Suppressor macrophage treated with lipopolysaccharide for 1 hour (primary cell): ENCODE measurements around the gene ZDHHC12.

Experiments
- DNase-seq, 3 donors: peaks; one replicate each; pipeline ENCODE4 v3.0.0-alpha.2; 2020 to 2022

ZDHHC12 gene

DNA sequence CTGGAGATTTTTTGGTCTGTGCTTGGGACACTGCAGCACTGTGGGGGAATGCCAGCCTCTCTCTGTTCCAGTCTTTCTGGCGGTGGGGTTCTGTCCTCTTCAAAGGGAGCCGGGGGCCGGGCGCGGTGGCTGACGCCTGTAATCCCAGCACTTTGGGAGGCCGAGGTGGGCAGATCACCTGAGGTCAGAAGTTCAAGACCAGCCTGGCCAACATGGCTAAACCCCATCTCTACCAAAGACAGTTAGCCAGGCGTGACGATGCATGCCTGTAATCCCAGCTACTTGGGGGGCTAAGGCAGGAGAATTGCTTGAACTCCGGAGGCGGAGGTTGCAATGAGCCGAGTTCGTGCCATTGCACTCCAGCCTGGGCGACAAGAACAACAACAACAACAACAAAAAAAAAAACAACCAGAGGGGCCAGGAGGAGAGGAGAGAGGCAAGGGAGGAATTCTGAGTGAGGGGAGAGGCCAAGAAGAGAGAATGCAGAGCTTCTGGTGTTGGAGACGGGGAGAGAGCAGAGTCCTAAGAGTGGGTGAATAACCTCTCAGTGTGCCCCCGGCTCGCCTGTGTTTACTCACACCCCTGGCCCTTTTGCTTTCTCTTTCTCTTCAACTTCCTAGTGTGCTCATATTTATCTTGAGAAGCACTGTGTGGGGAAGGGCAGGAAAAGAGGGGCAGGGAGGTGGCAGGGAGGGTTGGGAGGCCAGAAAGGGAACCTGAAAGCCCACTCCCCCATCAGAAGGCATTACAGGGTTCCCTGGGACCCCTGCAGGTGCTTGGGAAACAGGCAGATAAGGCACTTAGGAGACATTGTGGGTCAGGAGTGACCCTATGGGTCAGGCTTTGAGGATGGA, 38.1 kb downstream of the ZDHHC12 start:
- peak; percentile 68 to 78 (median 76) for DNase-seq

DNA sequence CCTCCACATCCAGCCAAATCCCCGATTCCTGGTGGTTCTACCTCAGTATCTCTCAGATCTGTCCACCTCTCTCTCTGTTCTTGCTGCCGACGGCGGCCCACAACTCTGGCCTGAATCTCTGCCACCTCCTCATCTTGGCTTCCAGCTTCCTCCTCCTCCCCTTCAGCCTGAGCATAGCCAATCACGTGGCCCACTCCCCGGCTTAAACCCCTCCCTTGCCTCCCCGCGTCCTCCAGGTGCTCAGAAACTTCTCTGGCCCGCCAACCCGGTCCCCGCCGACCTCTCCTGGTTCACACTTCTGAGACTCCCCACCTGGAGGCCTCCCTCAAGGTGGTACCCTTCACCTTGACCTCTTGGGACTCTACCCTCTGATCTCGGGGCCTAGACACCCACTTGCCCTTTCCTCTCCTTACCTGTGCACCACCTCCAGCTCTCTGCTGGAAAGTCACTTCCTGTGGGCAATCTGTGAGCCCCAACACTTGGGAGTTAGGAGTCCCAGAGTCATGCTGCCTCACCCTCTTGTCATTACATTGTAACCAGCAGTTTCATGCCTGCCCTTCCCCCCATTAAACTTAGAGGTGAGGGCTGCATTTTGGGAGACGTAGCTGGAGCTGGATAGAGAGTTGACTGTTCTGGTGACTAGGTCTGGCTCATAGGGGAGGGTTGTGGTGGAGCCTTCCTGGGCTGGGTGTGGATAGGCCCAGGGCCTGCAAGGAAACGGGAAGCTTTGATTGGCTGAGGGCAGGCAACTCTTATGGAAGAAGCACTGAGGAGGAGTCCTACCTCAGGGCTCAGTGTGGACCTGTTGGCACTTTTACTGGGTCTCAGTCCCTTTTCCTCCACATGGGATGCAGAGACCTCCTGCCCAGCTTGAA, 39.4 kb downstream of the ZDHHC12 start:
- DNase-seq: peak; percentile 78 to 82 (median 81)

DNA sequence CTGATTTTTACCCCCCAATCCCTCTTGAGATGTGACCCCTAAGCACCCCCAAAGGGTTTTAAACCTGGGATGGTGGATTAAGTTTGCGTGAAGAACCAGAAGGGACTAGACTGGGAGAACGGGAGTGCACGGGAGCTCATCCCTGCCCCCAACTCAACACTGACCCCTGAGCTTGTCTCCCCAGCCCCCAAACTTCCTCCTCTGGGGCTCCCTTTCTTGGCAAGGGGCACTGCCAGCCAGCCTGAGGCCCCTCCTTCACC, 39.9 kb downstream of the ZDHHC12 start:
- peak in 1 of 3 donors; percentile 9 for DNase-seq

DNA sequence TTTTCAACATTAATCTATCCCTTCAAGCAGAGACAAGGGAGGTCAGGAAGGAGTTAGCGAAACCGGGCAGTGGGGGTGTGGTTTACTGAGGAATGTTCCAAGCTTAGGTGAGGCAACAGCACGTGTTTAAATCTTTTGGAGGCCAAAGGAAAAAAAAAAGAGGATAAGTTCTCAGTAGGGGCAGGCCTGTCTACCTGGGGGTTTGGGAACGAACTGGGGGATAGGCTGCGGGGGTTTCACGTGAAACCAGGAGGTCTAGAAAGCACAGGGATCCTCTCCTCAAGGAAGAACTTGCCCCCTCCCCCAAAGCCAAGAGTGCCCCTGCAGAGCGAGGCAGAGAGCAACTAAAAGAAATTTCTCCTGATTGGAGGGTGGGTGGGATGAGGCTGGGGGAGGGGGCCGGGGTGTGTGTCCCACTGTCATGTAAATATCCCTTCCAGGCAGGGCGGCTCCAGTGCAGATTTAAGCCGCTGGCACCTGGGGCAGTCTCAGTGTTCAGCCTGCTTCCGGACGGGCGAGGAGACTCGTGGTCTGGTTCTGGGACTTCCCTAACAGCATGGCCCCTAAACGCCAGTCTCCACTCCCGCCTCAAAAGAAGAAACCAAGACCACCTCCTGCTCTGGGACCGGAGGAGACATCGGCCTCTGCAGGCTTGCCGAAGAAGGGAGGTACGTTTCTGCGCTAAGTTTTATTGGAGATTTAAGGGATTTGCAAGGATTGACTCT, 40.4 kb downstream of the ZDHHC12 start:
- peak; percentile 46 to 69 (median 53) for DNase-seq

DNA sequence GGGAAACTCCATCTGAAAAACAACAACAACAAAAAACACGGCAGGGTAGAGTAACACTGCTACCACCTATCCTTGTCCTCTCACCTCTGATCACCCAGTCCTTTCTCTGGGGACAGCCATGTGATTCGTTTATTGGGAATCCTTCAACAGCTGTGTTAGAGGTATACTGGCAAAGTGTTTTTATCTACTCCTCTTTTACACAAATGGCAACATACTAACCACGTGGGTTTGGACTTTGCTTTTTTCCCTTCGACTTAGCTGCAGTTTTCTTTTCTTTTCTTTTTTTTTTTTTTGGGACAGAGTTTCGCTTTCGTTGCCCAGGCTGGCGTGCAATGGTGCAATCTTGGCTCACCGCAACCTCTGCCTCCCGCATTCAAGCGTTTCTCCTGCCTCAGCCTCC, 46.1 kb downstream of the ZDHHC12 start:
- no peak for DNase-seq

DNA sequence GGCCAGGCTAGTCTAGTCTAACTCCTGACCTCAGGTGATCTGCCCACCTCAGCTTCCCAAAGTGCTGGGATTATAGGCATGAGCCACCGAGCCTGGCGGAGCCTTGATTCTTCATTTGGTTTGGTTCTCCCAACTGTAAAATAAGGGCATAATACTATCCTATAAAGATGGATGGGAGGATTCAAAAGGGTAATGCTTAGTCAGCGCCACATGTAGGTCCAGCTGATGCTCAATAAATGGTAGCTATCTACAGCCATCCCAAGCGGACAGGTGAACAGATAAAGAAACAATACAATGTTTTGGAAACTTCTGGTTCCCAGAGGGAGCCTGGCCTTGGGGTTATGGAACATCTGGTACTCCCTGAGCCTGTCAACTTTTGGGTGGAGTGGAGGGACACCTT, 48.5 kb downstream of the ZDHHC12 start:
- no peak for DNase-seq
